Measurements from ENCODE around the gene F2.

Gene F2

GRCh38 chr11:46718155-46719019 is 626 bp upstream of the F2 start:
- DNase-seq, result no peak

DNA sequence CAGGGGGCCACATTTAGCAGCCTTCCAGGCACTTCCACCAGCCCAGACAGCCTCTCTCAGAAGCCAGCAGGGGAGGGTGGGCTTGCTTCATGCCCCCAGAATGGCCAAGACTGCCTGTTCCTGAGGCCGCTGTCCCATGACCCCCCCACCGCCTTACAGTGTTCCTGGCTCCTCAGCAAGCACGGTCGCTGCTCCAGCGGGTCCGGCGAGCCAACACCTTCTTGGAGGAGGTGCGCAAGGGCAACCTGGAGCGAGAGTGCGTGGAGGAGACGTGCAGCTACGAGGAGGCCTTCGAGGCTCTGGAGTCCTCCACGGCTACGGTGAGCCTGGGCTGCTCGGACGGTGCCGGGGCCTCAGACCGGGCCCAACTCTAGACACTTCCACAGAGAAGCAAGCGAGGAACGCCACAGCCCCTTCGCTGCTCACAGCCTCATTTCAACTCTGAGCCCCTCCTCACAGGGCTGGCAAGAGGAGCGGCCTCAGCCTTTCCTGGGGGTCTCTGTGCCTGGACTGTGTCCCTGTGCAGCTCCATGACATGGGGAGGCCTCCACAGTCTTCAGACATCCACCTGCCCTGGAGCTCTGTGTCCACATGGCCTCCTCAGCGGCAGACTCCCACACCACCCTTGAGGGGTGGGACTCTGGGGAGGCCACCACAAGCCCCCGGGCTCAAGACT is 668 bp downstream of the F2 start:
- DNase-seq, result no peak

DNA sequence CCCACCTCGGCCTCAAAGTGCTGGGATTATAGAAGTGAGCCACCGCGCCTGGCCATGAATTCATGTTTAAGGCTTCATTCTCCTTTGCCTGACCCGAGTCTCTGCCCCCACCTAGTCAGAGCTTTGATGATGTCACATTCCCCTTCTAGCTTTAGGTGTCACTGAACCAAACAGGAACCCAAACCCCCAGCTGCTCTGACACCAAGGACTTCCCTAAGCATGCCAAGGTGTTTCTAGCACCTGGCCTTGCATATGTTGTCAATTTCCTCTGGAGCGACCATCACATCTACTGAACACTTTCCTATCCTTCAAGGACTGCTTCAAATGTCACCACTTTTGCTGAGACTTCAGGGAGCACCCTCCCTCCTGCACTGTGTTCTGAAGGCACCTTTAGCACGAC is 2.3 kb downstream of the F2 start:
- no peak for DNase-seq

- no peak for DNase-seq
These were observed 3.7 kb downstream of the F2 start for GRCh38 chr11:46722566-46723358.

DNA sequence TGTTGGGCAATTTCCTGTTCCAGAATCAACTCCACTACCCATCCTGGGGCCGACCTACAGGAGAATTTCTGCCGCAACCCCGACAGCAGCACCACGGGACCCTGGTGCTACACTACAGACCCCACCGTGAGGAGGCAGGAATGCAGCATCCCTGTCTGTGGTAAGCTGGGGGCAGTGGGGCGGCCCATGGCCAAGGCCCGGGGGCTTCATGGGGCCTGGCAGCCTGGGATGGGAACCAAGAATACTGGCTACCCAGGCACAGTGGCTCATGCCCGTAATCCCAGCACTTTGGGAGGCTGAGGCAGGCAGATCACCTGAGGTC is 4.3 kb downstream of the F2 start:
- no peak for DNase-seq

GRCh38 chr11:46724088-46724487 is 5.1 kb downstream of the F2 start:
- DNase-seq, result no peak

DNA sequence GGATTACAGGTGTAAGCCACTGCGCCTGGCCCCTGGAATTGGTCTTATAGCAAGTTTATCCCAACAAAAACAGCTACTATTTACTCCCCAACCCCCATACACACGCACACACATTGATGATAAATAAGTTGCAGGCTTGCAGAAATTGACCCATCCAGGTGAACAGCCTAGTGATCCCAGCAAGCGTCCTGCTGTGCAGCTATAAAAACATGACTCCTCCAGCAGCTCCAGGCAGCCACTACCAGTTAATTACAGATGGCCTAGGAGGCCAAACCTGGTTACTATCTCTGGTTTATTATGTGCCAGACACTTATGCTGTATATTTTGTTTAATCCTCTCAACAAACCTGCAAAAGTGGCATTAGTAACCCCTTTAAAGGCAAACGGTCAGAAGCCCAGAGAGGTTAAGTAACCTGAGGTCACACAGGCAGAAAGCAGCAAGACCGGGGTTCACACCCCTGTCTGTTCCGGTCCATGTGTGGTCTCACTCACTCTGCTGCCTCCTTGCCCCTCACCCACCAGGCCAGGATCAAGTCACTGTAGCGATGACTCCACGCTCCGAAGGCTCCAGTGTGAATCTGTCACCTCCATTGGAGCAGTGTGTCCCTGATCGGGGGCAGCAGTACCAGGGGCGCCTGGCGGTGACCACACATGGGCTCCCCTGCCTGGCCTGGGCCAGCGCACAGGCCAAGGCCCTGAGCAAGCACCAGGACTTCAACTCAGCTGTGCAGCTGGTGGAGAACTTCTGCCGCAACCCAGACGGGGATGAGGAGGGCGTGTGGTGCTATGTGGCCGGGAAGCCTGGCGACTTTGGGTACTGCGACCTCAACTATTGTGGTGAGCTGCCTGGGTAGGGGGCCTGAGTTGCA is 6.6 kb downstream of the F2 start:
- DNase-seq, result no peak

DNA sequence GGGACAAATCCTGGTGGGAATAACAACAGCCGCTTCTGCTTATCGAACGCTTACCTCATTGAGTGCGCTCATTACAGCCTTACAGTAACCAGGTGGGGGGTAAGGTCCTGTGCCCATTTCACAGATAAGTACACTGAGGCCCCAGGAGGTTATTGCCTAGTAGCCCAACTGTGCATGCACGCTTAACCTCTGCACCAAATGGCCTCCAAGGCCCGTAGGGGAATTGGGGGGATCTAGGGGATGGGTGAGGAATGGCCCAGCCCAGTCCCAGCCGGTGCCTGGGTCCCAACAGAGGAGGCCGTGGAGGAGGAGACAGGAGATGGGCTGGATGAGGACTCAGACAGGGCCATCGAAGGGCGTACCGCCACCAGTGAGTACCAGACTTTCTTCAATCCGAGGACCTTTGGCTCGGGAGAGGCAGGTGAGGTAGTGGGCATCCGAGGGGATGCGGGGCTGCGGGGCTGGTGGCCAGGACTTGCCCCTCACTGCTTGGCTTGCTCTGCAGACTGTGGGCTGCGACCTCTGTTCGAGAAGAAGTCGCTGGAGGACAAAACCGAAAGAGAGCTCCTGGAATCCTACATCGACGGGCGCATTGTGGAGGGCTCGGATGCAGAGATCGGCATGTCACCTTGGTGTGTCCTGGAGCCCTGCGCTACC is 7.3 kb downstream of the F2 start:
- no peak for DNase-seq

DNA sequence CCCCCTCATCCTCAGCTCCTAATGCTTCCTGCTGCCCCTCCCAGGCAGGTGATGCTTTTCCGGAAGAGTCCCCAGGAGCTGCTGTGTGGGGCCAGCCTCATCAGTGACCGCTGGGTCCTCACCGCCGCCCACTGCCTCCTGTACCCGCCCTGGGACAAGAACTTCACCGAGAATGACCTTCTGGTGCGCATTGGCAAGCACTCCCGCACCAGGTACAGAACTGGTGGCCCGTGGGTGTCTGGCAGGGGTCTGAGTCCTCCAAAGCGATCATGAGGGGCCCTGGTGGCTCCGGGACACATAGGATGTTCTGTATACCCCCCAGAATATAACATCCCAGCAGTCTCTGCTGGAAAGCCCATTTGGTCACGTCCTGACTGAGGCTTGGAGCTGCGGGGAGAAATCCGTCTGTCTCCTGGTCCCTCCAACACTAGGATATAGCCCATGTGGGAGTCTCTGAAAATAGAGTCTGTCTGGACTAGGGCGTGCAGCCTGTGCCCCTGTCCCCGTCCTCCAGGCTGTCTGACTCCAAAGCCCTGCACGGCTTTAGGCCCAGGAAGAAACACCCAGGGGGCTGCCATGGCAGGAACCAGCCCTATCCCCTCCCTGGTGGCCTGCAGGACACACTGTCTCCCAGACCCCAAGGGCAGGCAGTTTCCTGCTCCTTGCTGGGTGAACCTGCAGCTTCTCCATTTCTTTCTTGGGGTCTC is 9.1 kb downstream of the F2 start:
- no peak for DNase-seq

GRCh38 chr11:46728659-46729040 is 9.6 kb downstream of the F2 start:
- no peak for DNase-seq

DNA sequence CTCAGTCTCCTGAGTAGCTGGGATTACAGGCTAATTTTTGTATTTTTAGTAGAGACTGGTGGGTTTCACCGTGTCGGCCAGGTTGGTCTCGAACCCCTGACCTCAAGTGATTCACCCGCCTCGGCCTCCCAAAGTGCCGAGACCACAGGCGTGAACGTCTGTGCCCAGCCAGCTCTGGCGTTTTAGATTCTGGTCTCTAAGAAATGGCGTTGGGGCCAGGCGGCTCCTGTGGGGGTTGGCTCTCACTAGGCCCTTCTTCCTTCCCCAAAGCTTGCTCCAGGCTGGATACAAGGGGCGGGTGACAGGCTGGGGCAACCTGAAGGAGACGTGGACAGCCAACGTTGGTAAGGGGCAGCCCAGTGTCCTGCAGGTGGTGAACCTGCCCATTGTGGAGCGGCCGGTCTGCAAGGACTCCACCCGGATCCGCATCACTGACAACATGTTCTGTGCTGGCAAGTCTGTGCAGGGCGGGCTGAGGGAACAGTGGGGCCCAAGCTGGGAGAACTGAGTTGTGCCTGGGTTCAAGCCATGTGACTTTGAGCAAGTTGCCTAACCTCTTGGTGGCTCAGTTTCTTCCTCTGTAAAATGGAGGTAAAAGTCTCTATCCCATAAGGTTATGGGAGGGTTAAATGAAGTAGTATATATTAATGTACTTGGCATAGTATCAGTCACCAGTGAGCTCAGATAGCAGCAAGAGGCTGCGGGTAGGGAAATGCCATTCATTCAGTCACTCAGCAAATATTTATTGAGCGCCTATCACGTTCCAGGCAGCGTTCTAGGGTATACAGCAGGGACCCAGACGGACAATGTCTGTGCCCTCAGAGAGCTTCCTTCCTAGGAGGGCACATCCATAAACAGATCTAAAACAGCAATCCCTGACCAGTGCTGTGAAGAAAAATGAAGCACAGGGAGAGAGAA is 10.4 kb downstream of the F2 start:
- DNase-seq, result no peak

DNA sequence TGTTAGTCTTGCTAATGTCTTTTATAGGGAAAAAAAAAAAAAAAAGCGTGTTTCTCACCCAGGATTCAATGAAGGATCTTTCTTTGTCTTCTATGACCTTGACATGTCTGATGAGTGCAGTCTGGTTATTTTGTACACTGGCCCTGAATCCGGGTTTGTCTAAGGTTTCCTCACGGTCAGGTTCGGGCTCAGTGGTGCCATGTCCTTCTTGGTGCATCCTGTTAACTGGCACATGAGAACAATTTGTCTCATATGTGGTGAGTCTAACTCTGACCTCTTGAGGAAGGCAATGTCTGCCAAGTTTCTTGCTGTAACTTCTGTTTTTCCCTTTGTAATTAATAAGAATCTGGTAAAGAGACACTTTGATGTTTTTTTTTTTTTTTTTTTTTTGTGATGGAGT is 12.5 kb downstream of the F2 start:
- DNase-seq, result no peak

DNA sequence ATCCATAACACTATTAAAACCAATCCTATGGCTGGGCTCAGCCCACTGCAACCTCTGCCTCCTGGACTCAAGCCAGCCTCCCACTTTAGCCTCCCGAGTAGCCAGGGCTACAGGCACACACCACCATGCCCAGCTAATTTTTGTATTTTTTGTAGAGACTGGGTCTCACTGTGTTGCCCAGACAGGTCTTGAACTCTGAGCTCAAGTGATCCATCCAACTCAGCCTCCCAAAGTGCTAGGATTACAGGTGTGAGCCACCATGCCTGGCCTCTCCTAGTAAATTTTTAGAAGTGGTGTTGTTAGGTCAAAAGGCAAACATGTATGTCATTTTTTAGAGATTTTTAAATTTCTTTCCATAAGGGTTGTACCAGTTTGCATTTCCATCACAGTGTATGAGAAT is 14.2 kb downstream of the F2 start:
- DNase-seq, result no peak

GRCh38 chr11:46736146-46736545 is 17.1 kb downstream of the F2 start:
- DNase-seq, result no peak

- DNase-seq, result no peak
These were observed 17.6 kb downstream of the F2 start for GRCh38 chr11:46736615-46737014.

- DNase-seq, result no peak
These were observed 18.7 kb downstream of the F2 start for GRCh38 chr11:46737699-46738098.

DNA sequence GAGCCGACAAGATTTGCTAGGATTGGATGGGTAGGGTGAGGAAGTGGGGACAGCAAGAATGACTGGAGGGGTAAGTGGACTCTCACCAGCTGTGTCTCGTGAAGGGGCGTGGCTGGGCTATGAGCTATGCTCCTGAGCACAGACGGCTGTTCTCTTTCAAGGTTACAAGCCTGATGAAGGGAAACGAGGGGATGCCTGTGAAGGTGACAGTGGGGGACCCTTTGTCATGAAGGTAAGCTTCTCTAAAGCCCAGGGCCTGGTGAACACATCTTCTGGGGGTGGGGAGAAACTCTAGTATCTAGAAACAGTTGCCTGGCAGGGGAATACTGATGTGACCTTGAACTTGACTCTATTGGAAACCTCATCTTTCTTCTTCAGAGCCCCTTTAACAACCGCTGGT is 19.9 kb downstream of the F2 start:
- DNase-seq, result no peak

DNA sequence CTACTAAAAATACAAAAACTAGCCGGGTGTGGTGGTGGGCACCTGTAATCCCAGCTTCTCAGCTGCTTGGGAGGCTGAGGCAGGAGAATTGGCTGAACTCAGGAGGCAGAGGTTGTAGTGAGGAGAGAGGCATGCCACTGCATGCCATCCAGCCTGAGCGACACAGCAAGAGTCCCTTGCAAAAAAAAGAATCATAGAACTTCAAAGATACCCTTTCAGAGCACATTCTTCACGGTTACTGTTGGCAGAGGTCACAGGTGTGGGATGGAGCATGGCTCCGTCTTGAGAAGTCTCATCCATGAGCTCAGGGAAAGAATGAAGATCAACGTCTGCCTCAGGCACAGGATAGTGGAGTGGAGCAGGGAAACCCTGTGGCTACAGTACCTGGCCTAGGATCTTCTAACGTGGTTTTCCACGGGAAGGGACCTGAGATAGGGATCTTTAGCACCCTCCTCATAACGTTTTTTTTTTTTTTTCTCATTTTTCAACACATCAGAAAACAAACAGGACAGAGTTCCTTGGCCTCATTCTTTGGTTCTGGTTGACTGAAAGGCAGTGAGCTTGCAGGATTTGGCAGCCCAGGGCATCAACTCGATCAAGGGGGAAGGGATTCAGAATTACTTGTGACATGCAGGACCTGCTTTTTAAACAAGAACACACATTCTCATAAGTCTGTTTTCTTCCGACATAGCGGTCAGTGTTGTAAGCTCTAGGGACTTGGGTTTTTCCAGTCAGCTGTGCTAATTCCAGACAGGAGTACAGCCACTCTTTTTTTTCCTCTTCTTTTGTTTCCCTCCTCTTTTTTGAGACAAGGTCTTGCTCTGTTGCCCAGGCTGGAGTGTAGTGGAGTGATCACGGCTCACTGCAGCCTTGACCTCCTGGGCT is 22.8 kb downstream of the F2 start:
- DNase-seq, result no peak

GRCh38 chr11:46743043-46743442 is 24.0 kb downstream of the F2 start:
- DNase-seq, result no peak

Data from SIG-M5 (cell line).